ENCODE measurements around the gene TMEM181. TPM values are rescaled to one million over a fixed set of nuclear protein-coding genes. Genes with fewer than 3 reads are reported as not detected.

The TMEM181 gene
- total and polyA plus RNA-seq, 2 of the 13 experiments (the other 11 are each of a cell fraction or from before 2014, with no cell fraction given): 59.1 to 108 TPM

- TF ChIP-seq ZNF713 (CRISPR knock-in tag; IDR thresholded peaks at IDR 0.05) (0 out of 2 replicates have a peak, but pooled peaks have one; percentile 34), ZSCAN31 (CRISPR knock-in tag; IDR thresholded peaks at IDR 0.05; ENCODE audit: low read depth) (peak; percentile 98), ZNF234 (CRISPR knock-in tag; conservative IDR thresholded peaks at IDR 0.05) (peak; percentile 91; the same call in 1 of the 2 replicates), ELF4 (CRISPR knock-in tag; IDR thresholded peaks at IDR 0.05; ENCODE audit: borderline replicate concordance) (0 out of 2 replicates have a peak, but pooled peaks have one; percentile 63), ARHGAP35 (CRISPR knock-in tag; IDR thresholded peaks at IDR 0.05; ENCODE audit: borderline replicate concordance) (peak; percentile 78), RNF2 (conservative IDR thresholded peaks at IDR 0.05; ENCODE audit: low read depth) (0 out of 2 replicates have a peak, but pooled peaks have one; percentile 28), CSRNP2 (CRISPR knock-in tag; conservative IDR thresholded peaks at IDR 0.05; ENCODE audit: low read depth) (peak; percentile 48; the same call in 1 of the 2 replicates), ZC3H13 (CRISPR knock-in tag; IDR thresholded peaks at IDR 0.05) (peak; percentile 92), SP5 (CRISPR knock-in tag; IDR thresholded peaks at IDR 0.05; ENCODE audit: borderline replicate concordance, low read depth) (0 out of 2 replicates have a peak, but pooled peaks have one; percentile 56), ZNF546 (CRISPR knock-in tag; conservative IDR thresholded peaks at IDR 0.05) (peak; percentile 98), SMAD9 (CRISPR knock-in tag; IDR thresholded peaks at IDR 0.05) (peak; percentile 96; the same call in 1 of the 2 replicates), ZNF740 (CRISPR knock-in tag; IDR thresholded peaks at IDR 0.05) (0 out of 2 replicates have a peak, but pooled peaks have one; percentile 41), DMTF1 (CRISPR knock-in tag; IDR thresholded peaks at IDR 0.05) (peak; percentile 79; the same call in 1 of the 2 replicates), NCOR1 (IDR thresholded peaks at IDR 0.05; ENCODE audit: borderline replicate concordance, low read length) (no peak), ZNF33A (CRISPR knock-in tag; IDR thresholded peaks at IDR 0.05; ENCODE audit: borderline replicate concordance) (peak; percentile 52; the same call in 1 of the 2 replicates)
- TF ChIP-seq, protein P1, sequence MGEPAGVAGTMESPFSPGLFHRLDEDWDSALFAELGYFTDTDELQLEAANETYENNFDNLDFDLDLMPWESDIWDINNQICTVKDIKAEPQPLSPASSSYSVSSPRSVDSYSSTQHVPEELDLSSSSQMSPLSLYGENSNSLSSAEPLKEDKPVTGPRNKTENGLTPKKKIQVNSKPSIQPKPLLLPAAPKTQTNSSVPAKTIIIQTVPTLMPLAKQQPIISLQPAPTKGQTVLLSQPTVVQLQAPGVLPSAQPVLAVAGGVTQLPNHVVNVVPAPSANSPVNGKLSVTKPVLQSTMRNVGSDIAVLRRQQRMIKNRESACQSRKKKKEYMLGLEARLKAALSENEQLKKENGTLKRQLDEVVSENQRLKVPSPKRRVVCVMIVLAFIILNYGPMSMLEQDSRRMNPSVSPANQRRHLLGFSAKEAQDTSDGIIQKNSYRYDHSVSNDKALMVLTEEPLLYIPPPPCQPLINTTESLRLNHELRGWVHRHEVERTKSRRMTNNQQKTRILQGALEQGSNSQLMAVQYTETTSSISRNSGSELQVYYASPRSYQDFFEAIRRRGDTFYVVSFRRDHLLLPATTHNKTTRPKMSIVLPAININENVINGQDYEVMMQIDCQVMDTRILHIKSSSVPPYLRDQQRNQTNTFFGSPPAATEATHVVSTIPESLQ (CRISPR knock-in tag; conservative IDR thresholded peaks at IDR 0.05): peak; percentile 98
- TF ChIP-seq, protein P2, sequence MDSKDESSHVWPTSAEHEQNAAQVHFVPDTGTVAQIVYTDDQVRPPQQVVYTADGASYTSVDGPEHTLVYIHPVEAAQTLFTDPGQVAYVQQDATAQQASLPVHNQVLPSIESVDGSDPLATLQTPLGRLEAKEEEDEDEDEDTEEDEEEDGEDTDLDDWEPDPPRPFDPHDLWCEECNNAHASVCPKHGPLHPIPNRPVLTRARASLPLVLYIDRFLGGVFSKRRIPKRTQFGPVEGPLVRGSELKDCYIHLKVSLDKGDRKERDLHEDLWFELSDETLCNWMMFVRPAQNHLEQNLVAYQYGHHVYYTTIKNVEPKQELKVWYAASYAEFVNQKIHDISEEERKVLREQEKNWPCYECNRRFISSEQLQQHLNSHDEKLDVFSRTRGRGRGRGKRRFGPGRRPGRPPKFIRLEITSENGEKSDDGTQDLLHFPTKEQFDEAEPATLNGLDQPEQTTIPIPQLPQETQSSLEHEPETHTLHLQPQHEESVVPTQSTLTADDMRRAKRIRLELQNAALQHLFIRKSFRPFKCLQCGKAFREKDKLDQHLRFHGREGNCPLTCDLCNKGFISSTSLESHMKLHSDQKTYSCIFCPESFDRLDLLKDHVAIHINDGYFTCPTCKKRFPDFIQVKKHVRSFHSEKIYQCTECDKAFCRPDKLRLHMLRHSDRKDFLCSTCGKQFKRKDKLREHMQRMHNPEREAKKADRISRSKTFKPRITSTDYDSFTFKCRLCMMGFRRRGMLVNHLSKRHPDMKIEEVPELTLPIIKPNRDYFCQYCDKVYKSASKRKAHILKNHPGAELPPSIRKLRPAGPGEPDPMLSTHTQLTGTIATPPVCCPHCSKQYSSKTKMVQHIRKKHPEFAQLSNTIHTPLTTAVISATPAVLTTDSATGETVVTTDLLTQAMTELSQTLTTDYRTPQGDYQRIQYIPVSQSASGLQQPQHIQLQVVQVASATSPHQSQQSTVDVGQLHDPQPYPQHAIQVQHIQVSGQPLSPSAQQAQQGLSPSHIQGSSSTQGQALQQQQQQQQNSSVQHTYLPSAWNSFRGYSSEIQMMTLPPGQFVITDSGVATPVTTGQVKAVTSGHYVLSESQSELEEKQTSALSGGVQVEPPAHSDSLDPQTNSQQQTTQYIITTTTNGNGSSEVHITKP (CRISPR knock-in tag; IDR thresholded peaks at IDR 0.05; ENCODE audit: low read depth): peak; percentile 87
Observed at GRCh38 chr6:158536084-158536890, 23.6 kb upstream of the TMEM181 start (continued).

Data from HepG2 (cell line).